ACHN (cell line): Measurements from ENCODE around the gene TMEM170B.
A peak's percentile ranks its signal among the peaks of the same experiment; 100 is the strongest.

Source experiments
- DNase-seq: peaks from one replicate; pipeline ENCODE4 v3.0.0-alpha.2; 2015
- in situ Hi-C: cut with HindIII; loops from 2 replicates; pipeline ENCODE4 v1.10.0; 2017; ENCODE audit warnings: low sequenced_read_pairs, low pct_ligation_motif_present, low pct_unique_long_range_greater_than_20kb

TMEM170B gene

GRCh38 chr6:11537229-11538051 is at the start of gene TMEM170B:
Gene TMEM170B, plus strand, starts transcription at chr6:11537749. Its CDS starts 529 bp downstream, at chr6:11538278.
- in situ Hi-C loops = no loop called here
- DNase-seq = peak; percentile 88

GRCh38 chr6:11490996-11491395 is 46.6 kb upstream of the TMEM170B start:
- in situ Hi-C loops = no loop called here
- no peak for DNase-seq

- in situ Hi-C loops = no loop called here
- no peak for DNase-seq
These were observed 45.7 kb upstream of the TMEM170B start for GRCh38 chr6:11491596-11492463.

GRCh38 chr6:11492464-11493290 is 44.9 kb upstream of the TMEM170B start:
- no peak for DNase-seq
- in situ Hi-C loops = no loop called here

- in situ Hi-C loops = no loop called here
These were observed 43.6 kb upstream of the TMEM170B start for GRCh38 chr6:11493974-11494373.

GRCh38 chr6:11494786-11495564 is 42.6 kb upstream of the TMEM170B start:
- in situ Hi-C loops = no loop called here

More at GRCh38 chr6:11493974-11494373, 43.6 kb upstream of the TMEM170B start:
- no peak for DNase-seq

GRCh38 chr6:11495565-11496145 is 41.9 kb upstream of the TMEM170B start:
- no peak for DNase-seq
- in situ Hi-C loops = no loop called here

More at GRCh38 chr6:11494786-11495564, 42.6 kb upstream of the TMEM170B start:
- no peak for DNase-seq

GRCh38 chr6:11496152-11497060 is 41.1 kb upstream of the TMEM170B start:
- in situ Hi-C loops = no loop called here
- peak; percentile 74 for DNase-seq

- no peak for DNase-seq
- in situ Hi-C loops = no loop called here
These were observed 40.4 kb upstream of the TMEM170B start for GRCh38 chr6:11497107-11497506.

- in situ Hi-C loops = no loop called here
- DNase-seq = no peak
These were observed 39.7 kb upstream of the TMEM170B start for GRCh38 chr6:11497881-11498280.

- in situ Hi-C loops = no loop called here
- DNase-seq = no peak
These were observed 37.5 kb upstream of the TMEM170B start for GRCh38 chr6:11500008-11500407.

- in situ Hi-C loops = no loop called here
- no peak for DNase-seq
These were observed 28.1 kb upstream of the TMEM170B start for GRCh38 chr6:11509471-11509870.

- no peak for DNase-seq
- in situ Hi-C loops = no loop called here
These were observed 22.9 kb upstream of the TMEM170B start for GRCh38 chr6:11514672-11515071.

- DNase-seq = no peak
- in situ Hi-C loops = no loop called here
These were observed 21.8 kb upstream of the TMEM170B start for GRCh38 chr6:11515763-11516162.

GRCh38 chr6:11522812-11523605 is 14.5 kb upstream of the TMEM170B start:
- in situ Hi-C loops = no loop called here

More at GRCh38 chr6:11522812-11523605, 14.5 kb upstream of the TMEM170B start:
- no peak for DNase-seq
